MM.1S (cell line): Measurements from ENCODE around the gene TNFAIP8.

Source experiments
- DNase-seq: peaks from one replicate; pipeline ENCODE4 v3.0.0-alpha.2; 2015
- H2AFZ ChIP-seq: fragments of 300-600 bp; sonication (generic); 2 replicates; pipeline ENCODE4 v1.6.0; 2016; ENCODE audit warnings: antibody characterized with exemption, low read length
- H3F3A ChIP-seq: fragments of 300-600 bp; sonication (generic); 2 replicates; pipeline ENCODE4 v1.6.1; 2016; ENCODE audit warnings: mild to moderate bottlenecking, antibody characterized with exemption, low read length, moderate library complexity, mixed read lengths; ENCODE audit not compliant: insufficient read depth
- H3K27ac ChIP-seq: fragments of 300-600 bp; sonication (generic); 2 replicates; pipeline ENCODE4 v1.5.1; 2016; ENCODE audit warnings: mild to moderate bottlenecking, low read length
- H3K27me3 ChIP-seq: fragments of 300-600 bp; sonication (generic); replicated peaks from 2 replicates; pipeline ENCODE4 v1.6.0; 2016; ENCODE audit warnings: low read length; ENCODE audit not compliant: insufficient read depth
- H3K36me3 ChIP-seq: fragments of 300-600 bp; sonication (generic); replicated peaks from 2 replicates; pipeline ENCODE4 v1.6.1; 2016; ENCODE audit warnings: mild to moderate bottlenecking, low read length, mixed read lengths; ENCODE audit not compliant: insufficient read depth
- H3K4me1 ChIP-seq: fragments of 300-600 bp; sonication (generic); 2 replicates; pipeline ENCODE4 v1.6.1; 2016; ENCODE audit warnings: low read length, mixed read lengths
- H3K4me2 ChIP-seq: fragments of 300-600 bp; sonication (generic); 2 replicates; pipeline ENCODE4 v1.6.0; 2016; ENCODE audit warnings: low read depth, low read length
- H3K4me3 ChIP-seq: fragments of 300-600 bp; sonication (generic); 2 replicates; pipeline ENCODE4 v1.5.1; 2016; ENCODE audit warnings: low read length, mixed read lengths
- H3K79me2 ChIP-seq: fragments of 300-600 bp; sonication (generic); 2 replicates; pipeline ENCODE4 v1.6.1; 2016; ENCODE audit warnings: mixed run types, low read length, mixed read lengths
- H3K9ac ChIP-seq: fragments of 300-600 bp; sonication (generic); 2 replicates; pipeline ENCODE4 v1.6.1; 2016; ENCODE audit warnings: low read length, mixed read lengths
- H3K9me2 ChIP-seq: fragments of 300-600 bp; sonication (generic); replicated peaks from 2 replicates; pipeline ENCODE4 v1.6.1; 2016; ENCODE audit warnings: mild to moderate bottlenecking, low read length, mixed read lengths; ENCODE audit not compliant: insufficient read depth
- H3K9me3 ChIP-seq: fragments of 300-600 bp; sonication (generic); replicated peaks from 2 replicates; pipeline ENCODE4 v1.6.1; 2016; ENCODE audit warnings: mild to moderate bottlenecking, low read length, mixed read lengths; ENCODE audit not compliant: insufficient read depth
- H4K20me1 ChIP-seq: fragments of 300-600 bp; sonication (generic); 2 replicates; pipeline ENCODE4 v1.6.1; 2016; ENCODE audit warnings: mild to moderate bottlenecking, low read length, moderate library complexity, mixed read lengths; ENCODE audit not compliant: insufficient read depth
- EZH2 ChIP-seq: fragments of 300-600 bp; sonication (generic); optimal IDR thresholded peaks from 2 replicates; pipeline ENCODE3; 2017; ENCODE audit warnings: low read depth, mild to moderate bottlenecking, antibody characterized with exemption, low read length, mixed read lengths
- EZH2phosphoT487 ChIP-seq: fragments of 300-600 bp; sonication (generic); IDR thresholded peaks from 2 replicates; pipeline ENCODE4 v1.6.1; 2018; ENCODE audit warnings: antibody characterized with exemption, low read length
- TF ChIP-seq, protein P1 (sequence below): fragments of 300-600 bp; sonication (generic); IDR thresholded peaks from 2 replicates; pipeline ENCODE4 v1.5.1; 2016; ENCODE audit warnings: antibody characterized with exemption, low read length, mixed read lengths

Gene TNFAIP8

DNA sequence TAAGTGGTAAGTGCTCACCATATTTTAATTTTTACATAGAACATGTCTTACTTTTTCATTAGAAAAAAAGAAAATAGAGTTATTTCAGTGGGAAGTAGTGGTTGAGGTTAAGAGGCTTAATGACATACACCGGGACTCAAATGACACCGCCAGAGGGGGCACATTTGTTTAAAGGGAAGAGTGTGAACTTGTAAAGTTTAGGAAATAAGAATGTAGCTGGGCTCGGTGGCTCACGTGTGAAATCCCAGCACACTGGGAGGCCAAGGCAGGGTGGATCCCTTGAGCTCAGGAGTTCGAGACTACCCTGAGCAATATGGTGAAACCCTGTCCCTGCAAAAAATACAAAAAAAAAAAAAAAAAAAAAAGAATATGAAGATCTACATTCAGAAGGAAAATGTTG, 43.4 kb upstream of the TNFAIP8 start:
- Histone ChIP-seq H3K36me3 (no peaks in the 10 kb centered on the region), H3K9ac (no peak overlapping the region)

DNA sequence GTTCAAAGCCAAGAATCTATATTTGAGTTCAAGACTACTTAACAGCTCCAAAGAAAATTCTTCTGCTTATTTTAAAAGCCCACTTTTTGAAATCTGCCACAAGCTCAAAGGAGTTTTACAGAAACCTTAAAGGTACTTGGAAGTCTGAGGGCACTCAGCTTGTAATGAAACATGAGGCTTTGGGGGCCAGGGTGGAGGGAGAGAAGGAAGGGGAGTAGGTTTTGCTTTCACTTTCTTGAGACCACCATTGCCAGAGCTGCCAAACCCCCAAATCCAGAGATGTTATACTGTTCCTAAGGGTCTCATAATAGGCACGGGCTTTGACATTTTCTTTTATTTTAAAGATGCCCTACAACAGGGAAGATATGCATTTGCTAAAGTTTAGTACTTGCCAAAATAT, 42.6 kb upstream of the TNFAIP8 start:
- Histone ChIP-seq H3K9me3 (no peaks in the 10 kb centered on the region), H4K20me1 (no peaks in the 10 kb centered on the region), H3K4me1 (peaks cover 25% of the 10 kb centered on the region), H3K79me2 (peaks cover 26% of the 10 kb centered on the region), H3K36me3 (no peaks in the 10 kb centered on the region), H3F3A (peaks cover 17% of the 10 kb centered on the region), H3K4me3 (no peak overlapping the region), H2AFZ (no peak overlapping the region), H3K4me2 (no peak overlapping the region), H3K27me3 (no peaks in the 10 kb centered on the region), H3K9ac (no peak overlapping the region), H3K9me2 (no peaks in the 10 kb centered on the region), H3K27ac (no peak overlapping the region)
- TF ChIP-seq, protein P1, sequence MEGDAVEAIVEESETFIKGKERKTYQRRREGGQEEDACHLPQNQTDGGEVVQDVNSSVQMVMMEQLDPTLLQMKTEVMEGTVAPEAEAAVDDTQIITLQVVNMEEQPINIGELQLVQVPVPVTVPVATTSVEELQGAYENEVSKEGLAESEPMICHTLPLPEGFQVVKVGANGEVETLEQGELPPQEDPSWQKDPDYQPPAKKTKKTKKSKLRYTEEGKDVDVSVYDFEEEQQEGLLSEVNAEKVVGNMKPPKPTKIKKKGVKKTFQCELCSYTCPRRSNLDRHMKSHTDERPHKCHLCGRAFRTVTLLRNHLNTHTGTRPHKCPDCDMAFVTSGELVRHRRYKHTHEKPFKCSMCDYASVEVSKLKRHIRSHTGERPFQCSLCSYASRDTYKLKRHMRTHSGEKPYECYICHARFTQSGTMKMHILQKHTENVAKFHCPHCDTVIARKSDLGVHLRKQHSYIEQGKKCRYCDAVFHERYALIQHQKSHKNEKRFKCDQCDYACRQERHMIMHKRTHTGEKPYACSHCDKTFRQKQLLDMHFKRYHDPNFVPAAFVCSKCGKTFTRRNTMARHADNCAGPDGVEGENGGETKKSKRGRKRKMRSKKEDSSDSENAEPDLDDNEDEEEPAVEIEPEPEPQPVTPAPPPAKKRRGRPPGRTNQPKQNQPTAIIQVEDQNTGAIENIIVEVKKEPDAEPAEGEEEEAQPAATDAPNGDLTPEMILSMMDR, result no peak
- DNase-seq, result no peak

More for the DNA sequence above, 43.4 kb upstream of the TNFAIP8 start:
- TF ChIP-seq, protein P1, result no peak
- peaks cover 25% of the 10 kb centered on the region for H3K79me2 ChIP-seq
- no peak for DNase-seq
- H3K27me3 ChIP-seq, result no peaks in the 10 kb centered on the region
- H2AFZ ChIP-seq, result no peak overlapping the region
- H4K20me1 ChIP-seq, result no peaks in the 10 kb centered on the region
- H3K4me1 ChIP-seq, result peaks cover 33% of the 10 kb centered on the region
- H3K9me3 ChIP-seq, result no peaks in the 10 kb centered on the region
- H3K4me2 ChIP-seq, result no peak overlapping the region
- no peaks in the 10 kb centered on the region for H3K9me2 ChIP-seq
- H3F3A ChIP-seq, result peaks cover 25% of the 10 kb centered on the region
- H3K4me3 ChIP-seq, result no peak overlapping the region
- H3K27ac ChIP-seq, result no peak overlapping the region

DNA sequence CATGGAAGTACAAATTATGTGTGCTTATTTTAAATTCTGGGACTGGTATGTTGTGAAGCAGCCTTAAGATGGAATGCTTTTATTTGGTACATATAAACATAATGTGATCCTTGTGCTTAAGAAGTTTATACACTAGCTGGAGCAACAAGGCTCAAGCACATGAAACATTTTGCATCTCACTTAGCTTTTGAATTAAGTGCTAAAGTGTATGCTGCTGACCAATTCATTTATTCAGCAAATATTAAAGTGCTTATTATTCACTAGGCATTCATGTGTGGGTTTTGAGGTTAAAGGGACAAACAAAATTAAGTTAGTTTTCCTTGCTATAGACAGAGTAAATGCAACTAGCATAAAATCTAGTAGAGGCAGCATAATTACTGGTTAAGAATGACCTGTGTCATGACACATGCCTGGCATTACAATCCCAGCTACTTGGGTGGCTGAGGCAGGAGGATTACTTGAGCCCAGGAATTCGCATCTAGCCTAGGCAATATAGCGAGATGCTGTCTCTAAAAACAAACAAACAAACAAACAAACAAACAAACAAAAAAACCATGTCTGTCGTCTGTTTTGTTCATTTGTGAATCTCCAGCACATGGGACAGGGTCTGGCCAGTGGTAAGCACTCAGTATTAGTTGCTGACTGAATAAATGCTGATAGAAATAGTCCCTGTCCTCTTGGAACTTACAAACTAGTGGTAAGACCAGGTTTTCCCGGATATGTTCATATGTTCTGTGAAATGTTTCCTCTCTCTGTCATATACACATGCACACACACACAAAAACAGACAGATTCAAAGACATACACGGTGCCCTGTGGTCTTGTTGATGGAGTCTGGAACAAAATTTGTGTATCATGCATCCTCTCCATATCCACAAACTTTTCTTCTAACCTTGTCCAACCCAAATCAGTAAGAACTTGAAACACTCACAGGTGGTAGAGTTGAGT, 41.9 kb upstream of the TNFAIP8 start:
- H3K27me3 ChIP-seq, result no peaks in the 10 kb centered on the region
- H3K36me3 ChIP-seq, result no peaks in the 10 kb centered on the region
- H4K20me1 ChIP-seq, result no peaks in the 10 kb centered on the region
- H3K9ac ChIP-seq, result no peak overlapping the region
- H3K79me2 ChIP-seq, result peaks cover 29% of the 10 kb centered on the region
- H3K4me3 ChIP-seq, result no peak overlapping the region
- H3F3A ChIP-seq, result peaks cover 10% of the 10 kb centered on the region
- H2AFZ ChIP-seq, result no peak overlapping the region
- H3K27ac ChIP-seq, result no peak overlapping the region
- DNase-seq, result no peak
- H3K9me2 ChIP-seq, result no peaks in the 10 kb centered on the region
- peaks cover 21% of the 10 kb centered on the region for H3K4me1 ChIP-seq
- H3K4me2 ChIP-seq, result no peak overlapping the region
- H3K9me3 ChIP-seq, result no peaks in the 10 kb centered on the region
- TF ChIP-seq, protein P1, result no peak
- no peak for TF ChIP-seq EZH2
- TF ChIP-seq EZH2phosphoT487, result no peak
